H9 (cell line): ENCODE results near the gene GRB7. TPM values are rescaled to one million over a fixed set of nuclear protein-coding genes. Genes with fewer than 3 reads are reported as not detected.

ENCODE experiments used
- DNase-seq: peaks from one replicate; pipeline ENCODE4 v3.0.0-alpha.2; 2017
- H2AFZ ChIP-seq: one replicate; pipeline ENCODE4 v1.6.1; 2013; ENCODE audit warnings: mild to moderate bottlenecking, low read length, control low read depth, moderate library complexity
- H2AK5ac ChIP-seq: 2 replicates; pipeline ENCODE4 v1.6.1; 2013; ENCODE audit warnings: low read length, control low read depth, mixed read lengths; ENCODE audit not compliant: insufficient read length
- H2BK120ac ChIP-seq: one replicate; pipeline ENCODE4 v1.6.1; 2013; ENCODE audit warnings: low read depth, mild to moderate bottlenecking, low read length, control low read depth, inconsistent platforms; ENCODE audit not compliant: poor library complexity, severe bottlenecking
- H2BK12ac ChIP-seq: 2 replicates; pipeline ENCODE4 v1.6.1; 2013; ENCODE audit warnings: low read length, control low read depth, mixed read lengths, low read depth; ENCODE audit not compliant: insufficient read length
- H2BK15ac ChIP-seq: 2 replicates; pipeline ENCODE4 v1.6.1; 2013; ENCODE audit warnings: low read depth, low read length, control low read depth
- H2BK20ac ChIP-seq: one replicate; pipeline ENCODE4 v1.6.1; 2013; ENCODE audit warnings: low read depth, mild to moderate bottlenecking, low read length, control low read depth, inconsistent platforms; ENCODE audit not compliant: poor library complexity, severe bottlenecking
- H2BK5ac ChIP-seq: 2 replicates; pipeline ENCODE4 v1.6.1; 2013; ENCODE audit warnings: low read length, control low read depth, mixed read lengths; ENCODE audit not compliant: insufficient read length
- H3K14ac ChIP-seq: 2 replicates; pipeline ENCODE4 v1.6.1; 2013; ENCODE audit warnings: low read length, control low read depth; ENCODE audit not compliant: insufficient read depth
- H3K18ac ChIP-seq: 2 replicates; pipeline ENCODE4 v1.6.1; 2013; ENCODE audit warnings: low read depth, mild to moderate bottlenecking, mixed read lengths, low read length, control low read depth; ENCODE audit not compliant: insufficient read length
- H3K23ac ChIP-seq: 2 replicates; pipeline ENCODE4 v1.6.1; 2013; ENCODE audit warnings: low read length, control low read depth, mixed read lengths, low read depth; ENCODE audit not compliant: insufficient read length
- H3K23me2 ChIP-seq: 2 replicates; pipeline ENCODE4 v1.6.1; 2013; ENCODE audit warnings: low read depth, mild to moderate bottlenecking, mixed read lengths, low read length, control low read depth; ENCODE audit not compliant: insufficient read length, poor library complexity, severe bottlenecking
- H3K27ac ChIP-seq: 2 replicates; pipeline ENCODE4 v1.5.1; 2013; ENCODE audit warnings: low read length, control low read depth, mixed read lengths, low read depth; ENCODE audit not compliant: insufficient read length
- H3K27me3 ChIP-seq: 2 replicates; pipeline ENCODE4 v1.6.1; 2013; ENCODE audit warnings: low read length, control low read depth, inconsistent platforms; ENCODE audit not compliant: insufficient read depth
- H3K4ac ChIP-seq: 2 replicates; pipeline ENCODE4 v1.6.1; 2013; ENCODE audit warnings: low read depth, mild to moderate bottlenecking, control low read depth, inconsistent platforms, low read length, moderate library complexity
- H3K4me1 ChIP-seq: 2 replicates; pipeline ENCODE4 v1.6.1; 2013; ENCODE audit warnings: low read length, control low read depth, inconsistent platforms; ENCODE audit not compliant: insufficient read depth
- H3K4me2 ChIP-seq: 2 replicates; pipeline ENCODE4 v1.6.1; 2013; ENCODE audit warnings: low read length, control low read depth, mixed read lengths; ENCODE audit not compliant: insufficient read length, insufficient read depth
- H3K56ac ChIP-seq: 2 replicates; pipeline ENCODE4 v1.6.1; 2013; ENCODE audit warnings: low read depth, mild to moderate bottlenecking, mixed read lengths, low read length, control low read depth; ENCODE audit not compliant: insufficient read length
- H3K79me1 ChIP-seq: 2 replicates; pipeline ENCODE4 v1.6.1; 2013; ENCODE audit warnings: low read depth, mild to moderate bottlenecking, moderate library complexity, low read length, control low read depth, inconsistent platforms; ENCODE audit not compliant: insufficient read depth, poor library complexity, severe bottlenecking
- H3K79me2 ChIP-seq: 2 replicates; pipeline ENCODE4 v1.6.1; 2013; ENCODE audit warnings: low read length, control low read depth, inconsistent platforms; ENCODE audit not compliant: insufficient read depth
- H3K9ac ChIP-seq: 2 replicates; pipeline ENCODE4 v1.6.1; 2013; ENCODE audit warnings: low read length, control low read depth, mixed read lengths; ENCODE audit not compliant: insufficient read length; ENCODE audit errors: extremely low read depth
- H3K9me3 ChIP-seq: one replicate; pipeline ENCODE4 v1.6.1; 2013; ENCODE audit warnings: low read depth, low read length, inconsistent platforms; ENCODE audit not compliant: control insufficient read depth
- H3T11ph ChIP-seq: one replicate; pipeline ENCODE4 v1.6.1; 2013; ENCODE audit warnings: mild to moderate bottlenecking, low read length, control low read depth, inconsistent platforms
- H4K20me1 ChIP-seq: one replicate; pipeline ENCODE4 v1.6.1; 2013; ENCODE audit not compliant: control insufficient read depth, insufficient read length, insufficient read depth
- H4K5ac ChIP-seq: 2 replicates; pipeline ENCODE4 v1.6.1; 2013; ENCODE audit warnings: low read depth, mild to moderate bottlenecking, mixed read lengths, low read length, control low read depth; ENCODE audit not compliant: insufficient read length
- H4K8ac ChIP-seq: replicated peaks from 2 replicates; pipeline ENCODE4 v1.6.1; 2013; ENCODE audit warnings: low read length, control low read depth, mixed read lengths, low read depth; ENCODE audit not compliant: insufficient read length
- H4K91ac ChIP-seq: 2 replicates; pipeline ENCODE4 v1.6.1; 2013; ENCODE audit warnings: low read depth, mild to moderate bottlenecking, moderate library complexity, mixed read lengths, low read length, control low read depth; ENCODE audit not compliant: insufficient read length
- H3K27ac Mint-ChIP-seq, 3 experiments: 2 replicates in 2 of 3; 3 replicates in 1 of 3; pipeline ENCODE4 v1.8.0; 2020 to 2021; ENCODE audit warnings: mixed read lengths in 3 of 3, mild to moderate bottlenecking in 1 of 3, moderate library complexity in 1 of 3
- H3K27me3 Mint-ChIP-seq: 2 replicates; pipeline ENCODE4 v1.8.0; 2021; ENCODE audit warnings: low read depth, mild to moderate bottlenecking, moderate library complexity, mixed read lengths
- H3K36me3 Mint-ChIP-seq, 3 experiments: 2 replicates in 2 of 3; 3 replicates in 1 of 3; pipeline ENCODE4 v1.8.0; 2020 to 2021; ENCODE audit warnings: low read depth in 3 of 3, mixed read lengths in 3 of 3; ENCODE audit not compliant: insufficient read depth in 1 of 3
- H3K4me1 Mint-ChIP-seq, 2 experiments: 2 replicates each; pipeline ENCODE4 v1.8.0; 2020; ENCODE audit warnings: mixed read lengths in 2 of 2
- H3K4me3 Mint-ChIP-seq, 2 experiments: 2 replicates in 1 of 2; 3 replicates in 1 of 2; pipeline ENCODE4 v1.8.0; 2020 to 2021; ENCODE audit warnings: mild to moderate bottlenecking in 2 of 2, mixed read lengths in 2 of 2, moderate library complexity in 1 of 2
- H3K9me3 Mint-ChIP-seq, 2 experiments: 2 replicates in 1 of 2; 3 replicates in 1 of 2; pipeline ENCODE4 v1.8.0; 2020; ENCODE audit warnings: mild to moderate bottlenecking in 2 of 2, mixed read lengths in 2 of 2, moderate library complexity in 1 of 2
- CTCF ChIP-seq: fragments of 200-600 bp; sonication (generic); conservative IDR thresholded peaks from 3 replicates; pipeline ENCODE4 v1.8.0; 2021; ENCODE audit warnings: antibody characterized with exemption, mild to moderate bottlenecking
- total RNA-seq: library from RNA; stranded (reverse); gene quantifications from 2 replicates; pipeline ENCODE4 v1.2.1, GENCODE V29; 2021

The GRB7 gene
- total RNA-seq, 1 experiment from 2014 or later = 55.0 TPM

GRCh38 chr17:39787041-39787440, 49.3 kb downstream of the GRB7 start:
- Histone ChIP-seq H2BK20ac (no peak overlapping the region), H3K27me3 (no peaks in the 10 kb centered on the region), H3K18ac (no peak overlapping the region), H2BK12ac (no peak overlapping the region), H3K23me2 (no peaks in the 10 kb centered on the region), H3K9me3 (no peaks in the 10 kb centered on the region), H3K79me2 (no peaks in the 10 kb centered on the region; the same call in 1 of the 2 replicates), H4K5ac (no peak overlapping the region), H2BK120ac (no peak overlapping the region), H3K79me1 (no peaks in the 10 kb centered on the region), H3K23ac (no peak overlapping the region), H3K4me2 (no peak overlapping the region), H2BK15ac (no peak overlapping the region), H3K14ac (no peak overlapping the region), H3K9ac (no peak overlapping the region), H3K4ac (no peak overlapping the region), H2BK5ac (no peak overlapping the region), H3T11ph (no peak overlapping the region), H4K8ac (no peak overlapping the region), H3K56ac (no peak overlapping the region), H3K4me1 (no peaks in the 10 kb centered on the region), H3K27ac (no peak overlapping the region), H2AK5ac (no peak overlapping the region), H2AFZ (no peak overlapping the region), H4K91ac (no peak overlapping the region), H4K20me1 (no peaks in the 10 kb centered on the region)
- Mint-ChIP-seq H3K27ac (no peak overlapping the region), H3K9me3 (no peaks in the 10 kb centered on the region), H3K4me1 (peaks cover 0 to 5% of the 10 kb centered on the region in 2 experiments; a peak in 1 of 4 replicates), H3K27me3 (peaks cover 4% of the 10 kb centered on the region; the same call in 1 of the 2 replicates), H3K36me3 (no peaks in the 10 kb centered on the region), H3K4me3 (no peak overlapping the region)
- no peak for TF ChIP-seq CTCF
- DNase-seq = no peak
